GM08714 (cell line): ENCODE measurements around the gene STX18.

Source experiments
- H3K4me3 ChIP-seq: fragments of 200-500 bp; sonication (Bioruptor generic); 2 replicates; pipeline ENCODE4 v1.5.1; 2014; ENCODE audit warnings: mild to moderate bottlenecking, low read length, inconsistent platforms
- ZNF274 ChIP-seq: IDR thresholded peaks from 2 replicates; pipeline ENCODE4 v1.6.1; 2012; ENCODE audit warnings: mild to moderate bottlenecking, low read depth, low read length

STX18 gene

DNA sequence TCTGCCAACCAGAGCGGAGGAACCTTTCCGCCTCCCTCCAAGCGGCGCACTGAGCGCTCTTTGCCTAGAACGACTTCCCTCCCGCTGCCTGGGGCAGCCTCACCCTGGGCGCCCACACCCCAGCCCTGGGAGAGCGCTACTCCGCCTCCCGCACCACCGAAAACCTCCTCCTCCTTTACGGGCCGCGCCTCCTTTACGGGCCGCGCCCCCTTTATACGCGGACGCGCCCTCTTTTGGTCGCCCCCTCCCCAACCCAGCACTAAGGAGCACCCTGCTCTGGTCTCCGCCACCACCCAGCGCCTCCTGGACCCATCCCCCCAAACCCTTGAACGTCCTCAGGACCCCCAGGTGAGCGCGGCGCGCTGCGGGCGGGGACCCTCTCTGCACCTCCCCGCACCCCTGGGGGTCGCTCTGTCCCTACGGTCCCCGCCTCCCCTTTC, 155.5 kb downstream of the STX18 start:
- no peak for TF ChIP-seq ZNF274
- peak overlapping the region; percentile 28; the same call in 1 of the 2 replicates for H3K4me3 ChIP-seq

DNA sequence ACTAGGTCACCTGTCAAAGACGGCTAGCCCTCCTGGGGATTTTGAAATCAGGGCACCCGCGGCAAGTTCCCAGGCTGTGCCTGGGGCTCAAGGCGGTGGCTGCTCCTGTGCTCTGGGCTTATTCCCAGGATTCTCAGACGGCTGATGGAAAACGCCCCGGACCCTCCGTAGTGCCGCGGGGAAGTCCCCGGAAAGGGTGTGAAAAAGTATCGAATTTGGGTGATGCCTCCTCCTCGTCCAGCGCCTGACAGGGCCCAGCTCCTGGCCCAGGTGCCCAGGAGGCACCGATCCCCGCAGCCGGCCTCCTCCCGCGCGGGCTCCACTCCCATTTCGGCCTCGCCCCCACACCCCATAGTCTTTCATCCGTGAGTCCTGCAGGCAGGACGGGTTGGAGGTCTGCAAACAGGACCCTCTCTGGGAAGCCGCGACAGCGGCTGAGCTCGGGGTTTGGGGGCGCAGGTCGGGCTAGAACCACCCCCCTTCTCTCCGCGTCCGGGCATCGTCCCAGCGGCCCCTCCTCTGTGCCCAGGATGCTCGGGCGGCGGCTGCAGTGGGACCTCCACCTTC, 156.0 kb downstream of the STX18 start:
- H3K4me3 ChIP-seq = no peak overlapping the region
- TF ChIP-seq ZNF274 = no peak

DNA sequence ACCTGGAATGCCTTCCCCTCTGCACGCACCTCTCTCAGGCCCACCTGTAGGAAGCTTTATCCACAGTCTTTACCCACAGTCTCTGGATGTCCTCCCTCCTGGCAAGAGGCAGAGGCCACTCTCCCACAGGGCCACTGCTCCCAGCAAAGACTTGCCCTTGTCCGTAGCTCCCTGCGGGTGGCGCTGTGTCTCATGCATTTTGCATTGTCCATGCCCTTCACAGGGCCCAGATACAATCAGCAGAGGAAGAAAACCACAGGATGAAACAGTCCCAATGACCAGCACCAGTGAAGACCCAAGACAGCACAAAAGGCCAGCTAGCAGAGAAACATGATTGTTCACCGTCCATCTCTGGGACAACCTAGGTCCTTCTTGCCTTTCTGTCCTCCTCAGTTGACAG, 157.0 kb downstream of the STX18 start:
- no peak overlapping the region for H3K4me3 ChIP-seq
- TF ChIP-seq ZNF274 = no peak

DNA sequence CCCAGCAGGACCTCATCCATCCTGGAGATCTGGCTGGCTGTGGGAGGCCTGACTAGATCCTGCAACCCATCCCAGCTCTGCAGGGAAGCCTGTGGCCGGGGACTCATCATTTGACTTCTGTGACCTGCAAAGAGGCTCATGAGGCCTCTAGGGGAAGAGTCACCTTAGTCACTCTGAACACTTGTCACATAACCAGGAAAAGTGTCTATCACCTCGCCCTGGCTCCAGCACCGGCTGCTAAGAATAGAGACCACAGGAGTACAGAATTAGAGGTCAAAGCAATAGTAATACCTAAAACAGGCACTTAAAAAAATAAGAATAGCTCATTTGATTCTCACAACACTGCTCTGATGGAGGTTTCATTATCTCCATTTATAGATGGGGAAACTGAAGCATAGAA, 158.8 kb downstream of the STX18 start:
- H3K4me3 ChIP-seq = no peak overlapping the region
- no peak for TF ChIP-seq ZNF274

DNA sequence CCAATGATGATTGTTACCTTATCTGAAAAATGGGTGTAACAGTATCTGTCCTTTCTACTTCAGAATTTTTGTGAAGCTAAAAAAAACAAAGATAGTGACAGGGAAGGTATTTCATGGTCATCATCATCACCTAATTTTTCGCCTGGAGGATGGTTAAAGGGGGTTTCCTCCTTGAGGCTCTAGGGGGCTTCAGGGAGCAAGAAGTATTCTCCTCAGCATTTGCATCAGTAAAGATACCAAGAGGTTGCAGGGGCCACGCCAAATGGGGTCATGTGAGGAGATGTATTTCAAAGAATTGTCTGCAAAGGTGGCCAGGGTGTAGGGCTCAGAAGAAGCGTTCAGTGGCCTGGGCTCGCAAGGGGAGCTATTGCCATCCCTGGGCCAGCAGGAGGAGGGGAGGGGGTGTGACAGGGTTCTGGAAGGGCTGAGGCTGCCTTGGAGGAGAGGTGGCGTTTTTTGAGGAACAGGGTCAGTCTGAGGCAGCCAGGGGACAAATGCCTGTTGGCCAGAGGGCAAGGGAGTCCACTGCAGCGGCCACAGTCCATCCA, 162.2 kb downstream of the STX18 start:
- no peak overlapping the region for H3K4me3 ChIP-seq
- TF ChIP-seq ZNF274 = no peak

DNA sequence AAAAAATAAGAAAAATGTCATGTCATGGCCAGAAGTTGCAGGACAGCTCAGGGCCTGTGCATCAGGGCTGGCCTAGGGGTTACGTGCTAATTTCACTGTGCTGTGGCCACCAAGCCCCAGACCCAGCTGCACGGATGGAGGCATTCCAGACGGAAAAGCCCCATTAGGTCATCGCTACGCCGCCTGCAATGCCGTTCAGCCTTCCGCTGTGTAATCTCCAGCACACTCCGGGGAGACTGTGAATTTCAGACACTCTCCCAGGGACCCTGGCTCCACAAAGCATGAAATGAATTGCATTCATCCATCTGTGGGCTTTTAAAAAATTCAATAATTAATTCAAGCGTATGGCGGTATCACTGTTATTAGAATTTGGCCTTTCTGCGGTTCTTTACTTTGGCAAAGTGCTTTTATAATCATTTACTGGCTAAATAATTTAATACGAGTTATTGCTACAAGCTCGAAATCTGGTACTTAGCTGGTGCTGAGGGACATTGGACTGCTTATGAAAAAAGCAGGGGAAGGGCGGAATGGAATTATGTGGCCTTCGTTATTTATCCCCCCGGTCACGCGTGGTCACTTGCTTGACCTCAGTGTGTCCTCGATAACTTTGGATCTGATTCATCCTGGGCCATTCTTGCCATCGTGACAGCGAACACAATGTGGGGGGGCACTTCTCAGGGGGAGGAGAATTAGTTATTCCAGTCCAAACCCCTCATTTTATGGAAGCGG, 164.0 kb downstream of the STX18 start:
- TF ChIP-seq ZNF274 = no peak

DNA sequence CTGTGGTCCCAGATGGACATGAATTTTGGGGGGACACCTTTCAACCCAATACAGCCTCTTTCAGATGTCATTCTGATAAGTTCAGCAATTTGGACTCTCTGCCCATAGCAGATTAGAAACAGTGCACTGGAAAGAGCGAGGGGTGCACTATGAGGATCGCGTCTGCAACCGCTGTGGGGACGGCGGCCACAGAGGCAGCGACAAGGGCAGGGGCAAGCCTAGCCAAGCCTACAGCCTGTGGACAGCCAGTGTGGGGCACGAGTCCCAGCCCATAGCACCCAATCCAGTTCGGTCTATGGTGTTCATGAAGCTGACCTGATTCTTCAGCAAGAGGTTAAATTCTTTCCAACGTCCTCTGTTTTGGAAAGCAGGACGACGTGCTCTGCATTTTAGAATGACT, 164.7 kb downstream of the STX18 start:
- no peak for TF ChIP-seq ZNF274
- no peak overlapping the region for H3K4me3 ChIP-seq

More for the DNA sequence above, 164.0 kb downstream of the STX18 start:
- no peak overlapping the region for H3K4me3 ChIP-seq

DNA sequence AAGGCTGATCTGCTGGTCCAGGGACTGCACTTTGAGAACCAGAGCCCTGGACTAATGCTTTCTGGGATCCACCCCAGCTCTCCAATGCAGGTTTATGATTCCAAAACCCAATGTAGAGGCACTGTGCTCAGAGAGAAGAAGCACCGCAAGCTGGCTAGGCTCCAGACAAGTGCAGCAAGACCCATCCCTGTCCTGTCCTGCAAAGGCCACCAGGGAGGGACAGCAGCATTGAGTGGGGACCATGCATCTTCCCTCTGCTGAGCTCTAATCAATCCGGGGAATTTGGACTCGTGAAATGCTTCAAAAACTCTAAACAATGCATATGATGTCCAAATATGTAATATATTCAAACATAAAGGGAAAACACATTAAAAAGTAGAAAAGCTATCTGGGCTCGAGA, 165.8 kb downstream of the STX18 start:
- no peak for TF ChIP-seq ZNF274
- no peak overlapping the region for H3K4me3 ChIP-seq

DNA sequence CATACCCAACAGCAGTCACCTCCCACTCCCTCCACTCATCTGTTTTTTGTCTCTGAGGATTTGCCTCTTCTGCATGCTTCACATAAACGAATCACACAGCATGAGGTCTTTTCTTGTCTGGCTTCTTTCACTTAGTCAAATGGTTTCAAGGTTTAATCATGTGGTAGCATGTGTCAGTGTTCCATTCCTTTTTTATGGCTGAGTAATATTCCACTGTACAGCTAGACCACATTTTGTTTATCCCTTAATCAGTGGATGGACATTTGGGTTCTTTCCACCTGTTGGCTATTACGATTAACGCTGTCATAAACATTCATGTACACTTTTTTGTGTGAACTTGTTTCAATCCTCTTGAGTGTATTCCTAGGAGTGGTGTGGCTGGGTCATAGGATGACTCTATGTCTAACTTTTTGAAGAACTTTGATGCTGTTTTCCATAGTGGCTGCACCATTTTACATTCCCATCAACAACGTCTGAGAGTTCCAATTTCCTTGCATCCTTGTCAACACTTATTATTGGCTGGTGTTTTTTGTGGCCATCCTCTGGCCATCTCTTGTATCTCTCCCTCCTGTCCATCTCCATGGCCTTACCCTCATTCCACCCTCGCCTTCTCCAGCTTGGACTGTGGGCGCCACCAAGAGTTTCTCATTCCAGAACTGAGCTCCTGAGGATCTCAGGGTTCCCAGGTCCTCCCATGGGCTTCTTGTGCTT, 167.3 kb downstream of the STX18 start:
- TF ChIP-seq ZNF274 = no peak
- no peak overlapping the region for H3K4me3 ChIP-seq
